Measurements from ENCODE around the gene CPZ. TPM values are rescaled to one million over a fixed set of nuclear protein-coding genes. Genes with fewer than 3 reads are reported as not detected.
"Not testable (repeated sequence)": the region's sequence is repeated elsewhere in the genome, so short reads cannot be mapped to it uniquely, and the experiment has no call there.

The CPZ gene
- total and polyA plus RNA-seq, 2 donors: 0.94 to 4.4 TPM

GRCh38 chr4:8651661-8652180, 59.2 kb downstream of the CPZ start:
- no peak for DNase-seq (ENCODE audit: low read depth in 6 of 9, low spot score in 9 of 9)
- Histone ChIP-seq H3K27me3 (ENCODE audit: control insufficient read depth in 2 of 2, insufficient read depth in 1 of 2, low read length in 1 of 2) (peaks cover 0 to 4% of the 10 kb centered on the region in 2 donors), H3K36me3 (ENCODE audit: control insufficient read depth in 2 of 2, insufficient read depth in 2 of 2, low read length in 1 of 2) (no peaks in the 10 kb centered on the region), H3K4me1 (ENCODE audit: control insufficient read depth in 2 of 2, insufficient read depth in 2 of 2, low read length in 2 of 2) (no peaks in the 10 kb centered on the region), H3K27ac (ENCODE audit: low read depth in 1 of 2, low read length in 1 of 2) (no peak overlapping the region), H3K4me3 (ENCODE audit: low read length in 2 of 2) (no peak overlapping the region), H3K9me3 (ENCODE audit: control insufficient read depth in 2 of 2, insufficient read depth in 1 of 2, low read length in 1 of 2) (no peaks in the 10 kb centered on the region)
- WGBS: 90% methylated on average over 18 of the region's 18 CpGs

- Histone ChIP-seq H3K27ac (ENCODE audit: low read depth in 1 of 2, low read length in 1 of 2) (no peak overlapping the region), H3K4me1 (ENCODE audit: control insufficient read depth in 2 of 2, insufficient read depth in 2 of 2, low read length in 2 of 2) (no peaks in the 10 kb centered on the region), H3K36me3 (ENCODE audit: control insufficient read depth in 2 of 2, insufficient read depth in 2 of 2, low read length in 1 of 2) (no peaks in the 10 kb centered on the region), H3K27me3 (ENCODE audit: control insufficient read depth in 2 of 2, insufficient read depth in 1 of 2, low read length in 1 of 2) (peaks cover 0 to 4% of the 10 kb centered on the region in 2 donors), H3K9me3 (ENCODE audit: control insufficient read depth in 2 of 2, insufficient read depth in 1 of 2, low read length in 1 of 2) (no peaks in the 10 kb centered on the region), H3K4me3 (ENCODE audit: low read length in 2 of 2) (no peak overlapping the region)
- 82% methylated on average over 25 of the region's 25 CpGs for WGBS
- DNase-seq (ENCODE audit: low read depth in 6 of 9, low spot score in 9 of 9): no peak
Observed at GRCh38 chr4:8652181-8653078, 59.9 kb downstream of the CPZ start.

GRCh38 chr4:8653326-8654000, 60.9 kb downstream of the CPZ start:
- no peak overlapping the region for H3K4me3 ChIP-seq (ENCODE audit: low read length in 2 of 2)
- H3K4me1 ChIP-seq (ENCODE audit: control insufficient read depth in 2 of 2, insufficient read depth in 2 of 2, low read length in 2 of 2): no peaks in the 10 kb centered on the region
- H3K27me3 ChIP-seq (ENCODE audit: control insufficient read depth in 2 of 2, insufficient read depth in 1 of 2, low read length in 1 of 2): peaks cover 0 to 4% of the 10 kb centered on the region in 2 donors
- H3K9me3 ChIP-seq (ENCODE audit: control insufficient read depth in 2 of 2, insufficient read depth in 1 of 2, low read length in 1 of 2): no peaks in the 10 kb centered on the region
- 85% methylated on average over 22 of the region's 22 CpGs for WGBS
- no peak for DNase-seq (ENCODE audit: low read depth in 6 of 9, low spot score in 9 of 9)
- no peak overlapping the region for H3K27ac ChIP-seq (ENCODE audit: low read depth in 1 of 2, low read length in 1 of 2)
- H3K36me3 ChIP-seq (ENCODE audit: control insufficient read depth in 2 of 2, insufficient read depth in 2 of 2, low read length in 1 of 2): no peaks in the 10 kb centered on the region

- not testable (repeated sequence) for H3K36me3 ChIP-seq (ENCODE audit: control insufficient read depth in 2 of 2, insufficient read depth in 2 of 2, low read length in 1 of 2); H3K4me1 ChIP-seq (ENCODE audit: control insufficient read depth in 2 of 2, insufficient read depth in 2 of 2, low read length in 2 of 2); H3K27me3 ChIP-seq (ENCODE audit: control insufficient read depth in 2 of 2, insufficient read depth in 1 of 2, low read length in 1 of 2); H3K27ac ChIP-seq (ENCODE audit: low read depth in 1 of 2, low read length in 1 of 2); H3K9me3 ChIP-seq (ENCODE audit: control insufficient read depth in 2 of 2, insufficient read depth in 1 of 2, low read length in 1 of 2); DNase-seq (ENCODE audit: low read depth in 6 of 9, low spot score in 9 of 9); H3K4me3 ChIP-seq (ENCODE audit: low read length in 2 of 2)
- 97% methylated on average over 5 of the region's 5 CpGs for WGBS
Observed at GRCh38 chr4:8654139-8654538, 61.6 kb downstream of the CPZ start.

GRCh38 chr4:8655411-8656184, 63.0 kb downstream of the CPZ start:
- no peaks in the 10 kb centered on the region for H3K9me3 ChIP-seq (ENCODE audit: control insufficient read depth in 2 of 2, insufficient read depth in 1 of 2, low read length in 1 of 2)
- no peaks in the 10 kb centered on the region for H3K4me1 ChIP-seq (ENCODE audit: control insufficient read depth in 2 of 2, insufficient read depth in 2 of 2, low read length in 2 of 2)
- H3K27me3 ChIP-seq (ENCODE audit: control insufficient read depth in 2 of 2, insufficient read depth in 1 of 2, low read length in 1 of 2): no peaks in the 10 kb centered on the region
- no peaks in the 10 kb centered on the region for H3K36me3 ChIP-seq (ENCODE audit: control insufficient read depth in 2 of 2, insufficient read depth in 2 of 2, low read length in 1 of 2)
- no peak overlapping the region for H3K4me3 ChIP-seq (ENCODE audit: low read length in 2 of 2)
- no peak for DNase-seq (ENCODE audit: low read depth in 6 of 9, low spot score in 9 of 9)
- 90% methylated on average over 25 of the region's 25 CpGs for WGBS
- no peak overlapping the region for H3K27ac ChIP-seq (ENCODE audit: low read depth in 1 of 2, low read length in 1 of 2)

- Histone ChIP-seq H3K9me3 (ENCODE audit: control insufficient read depth in 2 of 2, insufficient read depth in 1 of 2, low read length in 1 of 2) (no peaks in the 10 kb centered on the region), H3K4me1 (ENCODE audit: control insufficient read depth in 2 of 2, insufficient read depth in 2 of 2, low read length in 2 of 2) (no peaks in the 10 kb centered on the region), H3K27ac (ENCODE audit: low read depth in 1 of 2, low read length in 1 of 2) (no peak overlapping the region), H3K4me3 (ENCODE audit: low read length in 2 of 2) (no peak overlapping the region), H3K27me3 (ENCODE audit: control insufficient read depth in 2 of 2, insufficient read depth in 1 of 2, low read length in 1 of 2) (no peaks in the 10 kb centered on the region), H3K36me3 (ENCODE audit: control insufficient read depth in 2 of 2, insufficient read depth in 2 of 2, low read length in 1 of 2) (no peaks in the 10 kb centered on the region)
- DNase-seq (ENCODE audit: low read depth in 6 of 9, low spot score in 9 of 9): no peak
- WGBS: 92% methylated on average over 11 of the region's 11 CpGs
Observed at GRCh38 chr4:8656185-8656517, 63.6 kb downstream of the CPZ start.

GRCh38 chr4:8656711-8657380, 64.3 kb downstream of the CPZ start:
- no peaks in the 10 kb centered on the region for H3K27me3 ChIP-seq (ENCODE audit: control insufficient read depth in 2 of 2, insufficient read depth in 1 of 2, low read length in 1 of 2)
- 69% methylated on average over 17 of the region's 17 CpGs for WGBS
- DNase-seq (ENCODE audit: low read depth in 6 of 9, low spot score in 9 of 9): no peak

GRCh38 chr4:8657381-8658088, 65.0 kb downstream of the CPZ start:
- 88% methylated on average over 11 of the region's 11 CpGs for WGBS
- no peaks in the 10 kb centered on the region for H3K27me3 ChIP-seq (ENCODE audit: control insufficient read depth in 2 of 2, insufficient read depth in 1 of 2, low read length in 1 of 2)
- H3K9me3 ChIP-seq (ENCODE audit: control insufficient read depth in 2 of 2, insufficient read depth in 1 of 2, low read length in 1 of 2): no peaks in the 10 kb centered on the region
- H3K27ac ChIP-seq (ENCODE audit: low read depth in 1 of 2, low read length in 1 of 2): no peak overlapping the region
- no peak for DNase-seq (ENCODE audit: low read depth in 6 of 9, low spot score in 9 of 9)
- H3K4me3 ChIP-seq (ENCODE audit: low read length in 2 of 2): no peak overlapping the region
- no peaks in the 10 kb centered on the region for H3K36me3 ChIP-seq (ENCODE audit: control insufficient read depth in 2 of 2, insufficient read depth in 2 of 2, low read length in 1 of 2)
- no peaks in the 10 kb centered on the region for H3K4me1 ChIP-seq (ENCODE audit: control insufficient read depth in 2 of 2, insufficient read depth in 2 of 2, low read length in 2 of 2)

More at GRCh38 chr4:8656711-8657380, 64.3 kb downstream of the CPZ start:
- H3K4me3 ChIP-seq (ENCODE audit: low read length in 2 of 2): no peak overlapping the region
- H3K4me1 ChIP-seq (ENCODE audit: control insufficient read depth in 2 of 2, insufficient read depth in 2 of 2, low read length in 2 of 2): no peaks in the 10 kb centered on the region
- H3K9me3 ChIP-seq (ENCODE audit: control insufficient read depth in 2 of 2, insufficient read depth in 1 of 2, low read length in 1 of 2): no peaks in the 10 kb centered on the region
- H3K36me3 ChIP-seq (ENCODE audit: control insufficient read depth in 2 of 2, insufficient read depth in 2 of 2, low read length in 1 of 2): no peaks in the 10 kb centered on the region
- no peak overlapping the region for H3K27ac ChIP-seq (ENCODE audit: low read depth in 1 of 2, low read length in 1 of 2)
